ENCODE measurements around the gene KLF9.

KLF9 gene

GRCh38 chr9:70441622-70442021, 27.2 kb upstream of the KLF9 start:
- no peaks in the 10 kb centered on the region for H3K27me3 ChIP-seq (ENCODE audit: insufficient read depth, low read length)
- H3K4me1 ChIP-seq (ENCODE audit: insufficient read depth, low read length, severe bottlenecking): no peaks in the 10 kb centered on the region
- H3K36me3 ChIP-seq (ENCODE audit: insufficient read depth, low read length): no peaks in the 10 kb centered on the region
- H2AFZ ChIP-seq (ENCODE audit: low read length): no peak overlapping the region
- no peaks in the 10 kb centered on the region for H3K9me2 ChIP-seq (ENCODE audit: low read depth, low read length)
- no peak overlapping the region for H3K9ac ChIP-seq (ENCODE audit: low read length)
- no peaks in the 10 kb centered on the region for H3F3A ChIP-seq (ENCODE audit: insufficient read depth, low read length)
- no peak for TF ChIP-seq EZH2 (IDR thresholded peaks at IDR 0.05; ENCODE audit: borderline replicate concordance, low read length)
- no peak for TF ChIP-seq CTCF (IDR thresholded peaks at IDR 0.05; ENCODE audit: low read length)
- no peak overlapping the region for H3K4me2 ChIP-seq (ENCODE audit: low read length)
- H3K4me3 ChIP-seq (ENCODE audit: low read depth, low read length, poor library complexity, severe bottlenecking): no peak overlapping the region
- H3K27ac ChIP-seq (ENCODE audit: low read depth, low read length, poor library complexity, severe bottlenecking): no peak overlapping the region
- H4K20me1 ChIP-seq (ENCODE audit: insufficient read depth, low read length): no peaks in the 10 kb centered on the region
- no peaks in the 10 kb centered on the region for H3K9me3 ChIP-seq (ENCODE audit: low read length)
- no peaks in the 10 kb centered on the region for H3K79me2 ChIP-seq (ENCODE audit: insufficient read depth, low read length)

DNA sequence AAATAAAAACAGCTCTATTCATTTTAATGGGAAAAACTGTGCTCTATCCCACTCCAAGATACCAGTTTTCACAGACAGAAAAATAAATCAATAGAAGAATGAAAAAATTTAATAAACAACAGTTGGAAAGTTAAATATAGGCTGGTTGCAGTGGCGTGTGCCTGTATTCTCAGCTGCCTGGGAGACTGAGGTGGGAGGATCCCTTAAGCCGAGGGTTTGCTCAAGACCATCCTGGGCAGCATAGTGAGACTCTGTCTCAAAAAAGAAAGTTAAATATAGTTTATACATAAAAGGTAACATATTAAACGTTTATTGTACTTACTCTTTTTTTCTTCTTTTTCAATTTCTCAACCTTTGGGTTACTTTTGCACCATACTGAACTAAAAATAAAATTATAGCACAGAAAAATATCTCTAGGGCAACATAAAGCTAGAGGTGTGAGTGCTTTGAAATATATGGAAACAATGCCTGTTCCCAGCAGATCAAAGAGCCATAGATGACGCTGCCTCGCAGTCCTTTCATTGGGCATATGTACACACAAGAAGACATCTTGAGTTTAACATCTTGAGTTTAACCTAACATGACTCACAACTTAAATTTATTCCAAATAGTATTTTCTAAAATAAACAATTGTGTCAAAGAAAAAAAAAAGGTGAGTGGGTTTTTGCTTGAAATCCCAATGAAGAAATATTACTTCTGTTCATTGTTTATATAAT, 25.7 kb upstream of the KLF9 start:
- Histone ChIP-seq H3K9ac (ENCODE audit: low read length) (no peak overlapping the region), H3K9me3 (ENCODE audit: low read length) (no peaks in the 10 kb centered on the region), H4K20me1 (ENCODE audit: insufficient read depth, low read length) (no peaks in the 10 kb centered on the region), H3K27me3 (ENCODE audit: insufficient read depth, low read length) (no peaks in the 10 kb centered on the region), H3K9me2 (ENCODE audit: low read depth, low read length) (no peaks in the 10 kb centered on the region), H3K79me2 (ENCODE audit: insufficient read depth, low read length) (no peaks in the 10 kb centered on the region), H3K4me3 (ENCODE audit: low read depth, low read length, poor library complexity, severe bottlenecking) (no peak overlapping the region), H3K36me3 (ENCODE audit: insufficient read depth, low read length) (no peaks in the 10 kb centered on the region), H3K4me2 (ENCODE audit: low read length) (no peak overlapping the region), H3K4me1 (ENCODE audit: insufficient read depth, low read length, severe bottlenecking) (no peaks in the 10 kb centered on the region), H3K27ac (ENCODE audit: low read depth, low read length, poor library complexity, severe bottlenecking) (no peak overlapping the region), H2AFZ (ENCODE audit: low read length) (no peak overlapping the region), H3F3A (ENCODE audit: insufficient read depth, low read length) (no peaks in the 10 kb centered on the region)
- TF ChIP-seq EZH2 (IDR thresholded peaks at IDR 0.05; ENCODE audit: borderline replicate concordance, low read length) (no peak), CTCF (IDR thresholded peaks at IDR 0.05; ENCODE audit: low read length) (no peak)

GRCh38 chr9:70438341-70438928, 24.0 kb upstream of the KLF9 start:
- Histone ChIP-seq H3K27ac (ENCODE audit: low read depth, low read length, poor library complexity, severe bottlenecking) (no peak overlapping the region), H3K9ac (ENCODE audit: low read length) (no peak overlapping the region), H4K20me1 (ENCODE audit: insufficient read depth, low read length) (no peaks in the 10 kb centered on the region), H2AFZ (ENCODE audit: low read length) (no peak overlapping the region), H3K36me3 (ENCODE audit: insufficient read depth, low read length) (no peaks in the 10 kb centered on the region), H3F3A (ENCODE audit: insufficient read depth, low read length) (no peaks in the 10 kb centered on the region), H3K4me3 (ENCODE audit: low read depth, low read length, poor library complexity, severe bottlenecking) (no peak overlapping the region), H3K27me3 (ENCODE audit: insufficient read depth, low read length) (no peaks in the 10 kb centered on the region), H3K9me2 (ENCODE audit: low read depth, low read length) (no peaks in the 10 kb centered on the region), H3K4me1 (ENCODE audit: insufficient read depth, low read length, severe bottlenecking) (no peaks in the 10 kb centered on the region), H3K9me3 (ENCODE audit: low read length) (no peaks in the 10 kb centered on the region), H3K79me2 (ENCODE audit: insufficient read depth, low read length) (no peaks in the 10 kb centered on the region), H3K4me2 (ENCODE audit: low read length) (no peak overlapping the region)
- TF ChIP-seq CTCF (IDR thresholded peaks at IDR 0.05; ENCODE audit: low read length): no peak
- no peak for TF ChIP-seq EZH2 (IDR thresholded peaks at IDR 0.05; ENCODE audit: borderline replicate concordance, low read length)
